Activated T-cell treated with anti-CD3 and anti-CD28 coated beads for 24 hours (primary cell): ENCODE results near the gene C20orf173.
"Not testable (repeated sequence)": the region's sequence is repeated elsewhere in the genome, so short reads cannot be mapped to it uniquely, and the experiment has no call there.

Source experiments
- DNase-seq: peaks from one replicate; pipeline ENCODE4 v3.0.0-alpha.2; 2020; ENCODE audit warnings: low read depth

C20orf173 gene

DNA sequence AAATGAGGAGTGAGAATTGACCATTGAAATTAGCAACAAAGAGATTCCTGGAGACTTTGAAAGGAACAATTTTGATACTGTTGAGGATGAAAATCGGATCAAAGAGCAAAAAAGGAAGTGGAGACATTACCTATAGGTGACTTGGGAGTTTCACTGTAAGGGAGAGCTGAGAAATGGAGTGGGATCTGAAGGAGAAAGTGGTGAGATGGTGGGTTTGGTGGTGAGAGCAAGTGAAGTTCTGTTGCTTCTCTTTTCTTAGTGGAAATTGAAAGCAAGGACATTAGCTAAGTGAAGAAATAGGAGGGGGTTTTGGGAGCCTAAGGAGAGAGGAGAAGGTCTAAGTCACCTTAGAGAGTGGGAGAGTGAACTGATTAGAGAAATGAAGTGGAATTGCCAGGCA lies 16.7 kb upstream of the C20orf173 start:
- DNase-seq, result no peak

DNA sequence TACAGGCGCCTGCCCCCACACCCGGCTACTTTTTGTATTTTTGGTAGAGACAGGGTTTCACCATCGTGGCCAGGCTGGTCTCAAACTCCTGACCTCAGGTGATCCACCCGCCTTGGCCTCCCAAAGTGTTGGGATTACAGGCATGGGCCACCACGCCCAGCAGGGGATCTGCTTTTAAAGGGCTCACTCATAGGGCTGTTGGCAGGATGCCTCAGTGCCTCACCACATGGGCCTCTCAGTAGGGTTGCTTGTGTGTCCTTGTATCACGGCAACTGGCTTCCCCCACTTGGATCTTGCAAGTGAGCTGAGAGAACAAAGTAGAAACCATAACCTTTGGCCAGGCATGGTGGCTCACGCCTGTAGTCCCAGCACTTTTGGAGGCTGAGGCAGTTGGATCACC lies 15.5 kb upstream of the C20orf173 start:
- DNase-seq, result not testable (repeated sequence)

- DNase-seq, result no peak
Measured at GRCh38 chr20:35544436-35544835, 15.0 kb upstream of the C20orf173 start.

DNA sequence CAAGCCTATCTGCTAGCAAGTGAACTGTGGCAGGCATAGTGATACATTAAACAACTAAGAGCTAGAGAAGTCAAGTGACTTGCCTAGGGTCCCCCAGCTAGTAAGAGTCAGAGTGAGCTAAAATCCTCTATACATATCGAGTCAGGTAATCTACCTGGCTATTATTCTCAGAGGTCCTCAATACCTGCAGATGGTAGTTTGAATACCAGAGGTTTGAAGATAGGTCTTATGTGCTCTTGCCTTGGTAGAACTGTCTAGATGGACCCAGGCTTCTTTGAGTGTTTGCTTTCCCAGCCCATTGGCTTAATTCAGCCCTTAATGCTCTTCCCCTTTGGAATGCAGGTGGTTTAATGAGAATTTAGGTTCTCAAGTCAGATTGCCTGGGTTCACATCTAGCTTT lies 13.5 kb upstream of the C20orf173 start:
- no peak for DNase-seq

- peak; percentile 97 for DNase-seq
Measured at GRCh38 chr20:35541783-35542662, 12.6 kb upstream of the C20orf173 start, which contains the start of gene ERGIC3. ERGIC3 (plus strand) TSS chr20:35542078; CDS start chr20:35542098, 20 bp downstream.

- DNase-seq, result no peak
Measured at GRCh38 chr20:35541118-35541782, 11.8 kb upstream of the C20orf173 start.

DNA sequence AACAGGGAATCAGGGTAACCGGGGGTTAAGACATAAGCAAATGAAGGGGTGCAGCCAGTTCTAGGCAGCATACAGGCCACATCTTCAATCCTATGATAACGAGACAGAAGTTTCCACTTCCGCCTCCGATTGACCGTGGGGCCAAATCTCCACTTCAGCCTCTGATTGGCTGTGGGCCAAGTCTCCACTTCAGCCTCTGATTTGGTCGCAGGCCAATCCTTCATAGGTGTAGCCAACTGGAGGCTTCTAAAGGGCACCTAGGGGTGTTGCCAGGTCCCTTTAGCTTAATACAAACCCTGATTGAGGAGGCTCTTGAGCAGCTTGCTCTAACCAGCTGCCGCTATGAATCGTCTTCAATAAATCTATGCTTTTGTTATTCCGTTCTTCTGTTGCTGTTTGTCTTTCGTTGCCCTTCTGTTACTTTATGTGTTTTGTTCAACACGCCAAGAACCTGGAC lies 10.3 kb upstream of the C20orf173 start:
- DNase-seq, result no peak

- no peak for DNase-seq
Measured at GRCh38 chr20:35527122-35527769, 2.2 kb downstream of the C20orf173 start.

GRCh38 chr20:35525639-35526038 lies 3.8 kb downstream of the C20orf173 start:
- no peak for DNase-seq

DNA sequence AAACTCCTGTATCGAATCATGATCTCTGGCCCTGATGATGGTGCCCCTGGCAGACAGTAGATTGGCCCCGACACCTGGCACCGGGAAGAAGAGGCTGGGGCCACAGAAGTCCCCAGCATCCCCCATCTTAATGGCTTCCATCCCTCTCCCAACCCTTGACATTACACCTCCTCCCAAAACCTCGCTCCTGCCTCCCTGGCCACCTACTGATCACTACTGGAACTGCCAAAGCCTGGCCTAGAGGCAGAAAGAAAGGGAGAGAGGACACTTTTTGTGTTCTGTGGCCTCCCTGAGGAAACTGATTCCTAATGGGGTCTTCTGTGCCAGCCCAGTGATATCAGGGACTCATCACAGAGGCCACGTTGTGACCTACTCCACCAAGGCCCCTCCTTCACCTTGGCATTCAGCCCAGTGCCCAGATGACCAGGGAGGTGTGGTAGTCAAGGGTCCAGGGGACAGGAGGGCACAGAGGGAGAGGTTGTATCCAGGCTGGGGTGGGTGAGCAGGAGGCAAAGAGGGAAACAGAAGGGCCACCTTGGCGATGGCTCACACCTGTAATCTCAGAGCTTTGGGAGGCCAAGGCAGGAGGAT lies 6.1 kb downstream of the C20orf173 start:
- DNase-seq, result no peak

DNA sequence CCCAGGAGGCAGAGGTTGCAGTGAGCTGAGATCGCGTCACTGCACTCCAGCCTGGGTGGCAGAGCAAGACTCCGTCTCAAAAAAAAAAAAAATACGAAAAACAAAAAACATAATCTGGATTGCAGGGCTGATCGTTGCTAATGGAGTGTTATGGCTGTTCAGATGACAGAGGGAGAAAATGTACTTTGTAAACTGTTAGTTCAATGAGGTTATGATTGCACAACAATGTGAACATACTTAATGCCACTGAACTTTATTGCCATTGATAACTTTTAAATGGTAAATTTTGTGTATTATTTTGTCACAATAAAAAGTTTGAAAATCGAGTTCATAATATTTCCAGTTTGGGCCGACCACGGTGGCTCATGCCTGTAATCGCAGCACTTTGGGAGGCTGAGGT lies 10.5 kb downstream of the C20orf173 start:
- no peak for DNase-seq

- DNase-seq, result not testable (repeated sequence)
Measured at GRCh38 chr20:35517767-35518166, 11.7 kb downstream of the C20orf173 start.

- no peak for DNase-seq
Measured at GRCh38 chr20:35517125-35517524, 12.3 kb downstream of the C20orf173 start.

DNA sequence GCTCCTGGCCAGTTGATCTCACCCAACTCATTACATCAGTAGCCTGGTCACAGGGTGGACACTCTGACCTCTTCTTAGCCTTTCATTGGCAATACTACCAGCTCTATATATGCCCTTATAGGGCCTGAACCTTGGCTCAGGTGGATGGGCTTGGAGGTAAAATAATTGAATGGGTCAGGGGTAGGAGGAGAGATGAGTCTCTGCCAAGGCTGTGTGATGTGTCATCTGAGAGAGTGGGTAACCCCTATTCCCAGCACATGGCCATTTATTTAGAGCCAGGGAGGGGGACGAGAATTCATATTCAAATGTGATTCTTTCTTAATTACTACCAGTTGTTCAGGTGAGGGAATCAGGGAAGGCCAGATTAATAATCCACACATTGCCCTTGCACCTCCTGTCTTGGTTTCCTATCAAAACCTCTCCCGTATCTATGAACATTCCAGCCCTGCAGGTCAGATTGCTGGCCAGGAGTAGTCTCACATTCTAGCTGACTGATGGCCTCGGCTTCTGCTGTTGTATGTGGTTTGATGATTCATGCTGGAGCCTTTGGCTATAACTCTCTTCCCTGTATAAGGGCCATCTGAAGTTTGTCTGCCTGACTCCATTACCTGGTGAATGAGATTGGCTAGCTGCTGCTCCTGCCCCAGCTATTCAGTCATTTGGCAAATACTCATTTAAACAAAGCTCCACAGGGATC lies 13.4 kb downstream of the C20orf173 start:
- DNase-seq, result no peak

DNA sequence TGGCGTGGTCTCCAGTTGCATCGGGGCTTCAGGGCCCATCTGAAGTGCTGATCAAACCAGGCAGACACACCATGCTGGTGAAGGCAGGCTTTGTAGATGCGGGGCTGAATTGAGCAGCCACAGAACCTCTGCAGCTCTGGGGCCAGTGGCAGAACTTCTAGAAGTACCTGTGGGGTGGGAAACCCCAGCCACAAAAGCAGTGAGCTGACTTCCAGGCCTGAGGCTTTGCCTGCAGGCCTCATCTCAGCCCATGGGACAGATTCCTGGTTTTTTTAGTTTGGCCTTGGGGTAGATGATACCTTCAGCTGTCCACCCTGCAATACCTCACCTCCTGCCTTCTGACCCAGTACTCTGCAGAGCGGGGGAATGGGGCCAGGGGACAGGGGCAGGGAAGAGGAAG lies 14.1 kb downstream of the C20orf173 start:
- DNase-seq, result no peak

DNA sequence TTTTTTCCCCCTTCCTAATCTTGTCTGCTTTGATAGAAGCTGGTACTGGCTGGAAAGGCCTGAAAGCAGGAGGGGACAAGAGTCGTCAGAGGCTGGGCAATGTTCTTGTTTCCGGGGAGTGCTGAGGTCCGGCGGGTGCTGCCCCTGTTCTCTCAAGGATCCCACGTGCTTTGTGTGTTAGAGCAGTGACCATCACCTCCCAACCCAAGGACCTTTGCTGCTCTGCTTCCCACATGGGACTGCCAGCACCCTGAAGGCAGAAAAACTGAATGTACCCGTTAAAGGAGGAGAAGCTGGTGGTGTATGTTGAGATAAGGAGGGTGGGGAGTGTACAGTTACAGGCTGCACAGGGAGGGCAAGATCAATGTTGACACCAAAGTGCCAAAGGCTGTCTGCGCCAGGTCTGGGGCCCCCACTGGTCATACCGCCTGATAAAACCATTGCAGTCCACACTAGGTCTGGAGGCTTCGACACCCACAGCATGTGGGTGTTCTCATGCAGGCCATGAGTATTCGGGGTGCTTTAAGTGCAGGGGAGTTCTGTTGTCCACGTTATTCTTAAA lies 15.0 kb downstream of the C20orf173 start:
- DNase-seq, result no peak

GRCh38 chr20:35511814-35512420 lies 17.5 kb downstream of the C20orf173 start:
- no peak for DNase-seq

- DNase-seq, result no peak
Measured at GRCh38 chr20:35510951-35511735, 18.3 kb downstream of the C20orf173 start.

- no peak for DNase-seq
Measured at GRCh38 chr20:35508493-35509218, 20.8 kb downstream of the C20orf173 start.
